Esophagus squamous epithelium (tissue), 4 donors: Measurements from ENCODE around the gene ATP10A.

Source experiments
- POLR2A ChIP-seq, 4 donors: fragments of 450-650 bp; IDR thresholded peaks; one replicate each; pipeline ENCODE4 v1.6.1; 2017; ENCODE audit warnings: antibody characterized with exemption in 4 of 4, mild to moderate bottlenecking in 4 of 4, moderate library complexity in 3 of 4
- TF ChIP-seq, protein P1 (sequence below), 6 experiments: fragments of 450-650 bp in 4 of 6; fragments of 200-600 bp in 2 of 6; sonication (generic) in 2 of 6; IDR thresholded peaks; one replicate each; pipeline ENCODE4 v1.5.1; 2016 to 2019; ENCODE audit warnings: antibody characterized with exemption in 6 of 6, mild to moderate bottlenecking in 4 of 6, moderate library complexity in 4 of 6

DNA sequence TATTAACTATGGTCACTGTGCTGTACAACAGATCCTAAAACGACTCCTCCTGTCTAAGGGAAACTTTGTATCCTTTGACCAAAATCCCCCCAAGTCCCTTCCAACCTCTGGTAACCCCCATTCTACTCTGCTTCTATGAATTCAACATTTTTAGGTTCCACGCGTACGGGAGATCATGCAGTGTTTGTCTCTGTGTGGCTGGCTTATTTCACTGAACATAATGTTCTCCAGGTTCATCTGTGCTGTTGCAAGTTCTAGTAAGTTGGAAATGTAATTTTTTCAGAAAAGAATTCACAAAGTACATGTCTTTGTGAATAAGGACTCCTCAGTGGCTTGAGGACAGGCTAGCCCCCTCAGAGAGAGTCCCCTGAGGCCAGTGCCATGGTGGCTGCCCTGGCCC, 66.1 kb downstream of the ATP10A start:
- TF ChIP-seq, protein P1, sequence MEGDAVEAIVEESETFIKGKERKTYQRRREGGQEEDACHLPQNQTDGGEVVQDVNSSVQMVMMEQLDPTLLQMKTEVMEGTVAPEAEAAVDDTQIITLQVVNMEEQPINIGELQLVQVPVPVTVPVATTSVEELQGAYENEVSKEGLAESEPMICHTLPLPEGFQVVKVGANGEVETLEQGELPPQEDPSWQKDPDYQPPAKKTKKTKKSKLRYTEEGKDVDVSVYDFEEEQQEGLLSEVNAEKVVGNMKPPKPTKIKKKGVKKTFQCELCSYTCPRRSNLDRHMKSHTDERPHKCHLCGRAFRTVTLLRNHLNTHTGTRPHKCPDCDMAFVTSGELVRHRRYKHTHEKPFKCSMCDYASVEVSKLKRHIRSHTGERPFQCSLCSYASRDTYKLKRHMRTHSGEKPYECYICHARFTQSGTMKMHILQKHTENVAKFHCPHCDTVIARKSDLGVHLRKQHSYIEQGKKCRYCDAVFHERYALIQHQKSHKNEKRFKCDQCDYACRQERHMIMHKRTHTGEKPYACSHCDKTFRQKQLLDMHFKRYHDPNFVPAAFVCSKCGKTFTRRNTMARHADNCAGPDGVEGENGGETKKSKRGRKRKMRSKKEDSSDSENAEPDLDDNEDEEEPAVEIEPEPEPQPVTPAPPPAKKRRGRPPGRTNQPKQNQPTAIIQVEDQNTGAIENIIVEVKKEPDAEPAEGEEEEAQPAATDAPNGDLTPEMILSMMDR (IDR thresholded peaks at IDR 0.05): no peak
- no peak for TF ChIP-seq POLR2A (IDR thresholded peaks at IDR 0.05)
